ENCODE results near the gene RAD51B. TPM values are rescaled to one million over a fixed set of nuclear protein-coding genes. Genes with fewer than 3 reads are reported as not detected.

The RAD51B gene
- total RNA-seq, 1 experiment from 2014 or later = 14.2 TPM

- no peak for TF ChIP-seq ZNF281 (CRISPR knock-in tag; IDR thresholded peaks at IDR 0.05)
- no peak for TF ChIP-seq ERG (CRISPR knock-in tag; IDR thresholded peaks at IDR 0.05)
- no peak for TF ChIP-seq ZNF317 (CRISPR knock-in tag; IDR thresholded peaks at IDR 0.05; ENCODE audit: borderline replicate concordance, low read depth)
- no peak for TF ChIP-seq USF2 (CRISPR knock-in tag; IDR thresholded peaks at IDR 0.05)
- TF ChIP-seq NR3C1 (CRISPR knock-in tag; conservative IDR thresholded peaks at IDR 0.05; ENCODE audit: low read depth) = no peak
- no peak for TF ChIP-seq NR2C2 (CRISPR knock-in tag; IDR thresholded peaks at IDR 0.05)
- no peak for TF ChIP-seq NFYB (CRISPR knock-in tag; conservative IDR thresholded peaks at IDR 0.05; ENCODE audit: low read depth)
- no peak for TF ChIP-seq ZBTB21 (CRISPR knock-in tag; IDR thresholded peaks at IDR 0.05; ENCODE audit: borderline replicate concordance)
- TF ChIP-seq TEAD4 (CRISPR knock-in tag; IDR thresholded peaks at IDR 0.05) = no peak
- TF ChIP-seq CREB1 (CRISPR knock-in tag; IDR thresholded peaks at IDR 0.05) = no peak
- no peak for TF ChIP-seq E2F1 (CRISPR knock-in tag; IDR thresholded peaks at IDR 0.05)
- TF ChIP-seq JAZF1 (CRISPR knock-in tag; IDR thresholded peaks at IDR 0.05) = no peak
Measured at GRCh38 chr14:68357777-68358176, 538.2 kb downstream of the RAD51B start (continued).

- DNase-seq (ENCODE audit: low spot score) (no peak), ATAC-seq (no peak)
- POLR2A ChIA-PET = interaction anchor here (0.7 kb wide), 1 partner anchor 10 kb away, joined by 3 read pairs; no protein-coding TSS in a partner anchor
- H3K27ac Mint-ChIP-seq = no peak overlapping the region
- H3K4me1 Mint-ChIP-seq = peaks cover 32% of the 10 kb centered on the region
- CTCF ChIA-PET = interaction anchor here (0.7 to 1.0 kb wide), 2 partner anchors 41 to 61 kb away, joined by 3 read pairs; no protein-coding TSS in a partner anchor
- H3K4me3 Mint-ChIP-seq = no peak overlapping the region
- H3K36me3 Mint-ChIP-seq = 0 out of 2 replicates have a peak, but pooled peaks cover 3% of the 10 kb centered on the region
- peaks cover 5% of the 10 kb centered on the region for H3K9me3 Mint-ChIP-seq
- H3K27me3 Mint-ChIP-seq (ENCODE audit: low read depth) = no peaks in the 10 kb centered on the region
- TF ChIP-seq ZBTB21 (CRISPR knock-in tag; IDR thresholded peaks at IDR 0.05; ENCODE audit: borderline replicate concordance) (no peak), NFATC4 (CRISPR knock-in tag; IDR thresholded peaks at IDR 0.05) (no peak), CREB1 (CRISPR knock-in tag; IDR thresholded peaks at IDR 0.05) (no peak), TP53 (CRISPR knock-in tag; IDR thresholded peaks at IDR 0.05) (no peak), ZNF423 (CRISPR knock-in tag; IDR thresholded peaks at IDR 0.05) (no peak), CREM (CRISPR knock-in tag; IDR thresholded peaks at IDR 0.05) (no peak), GABPB1 (CRISPR knock-in tag; IDR thresholded peaks at IDR 0.05) (no peak), RORB (CRISPR knock-in tag; IDR thresholded peaks at IDR 0.05) (no peak), ZBTB43 (CRISPR knock-in tag; IDR thresholded peaks at IDR 0.05) (no peak), IRF1 (CRISPR knock-in tag; IDR thresholded peaks at IDR 0.05) (no peak), FOXP4 (CRISPR knock-in tag; IDR thresholded peaks at IDR 0.05) (no peak), FOXJ3 (CRISPR knock-in tag; IDR thresholded peaks at IDR 0.05; ENCODE audit: borderline replicate concordance) (no peak), GTF2I (CRISPR knock-in tag; conservative IDR thresholded peaks at IDR 0.05) (no peak), AFF4 (CRISPR knock-in tag; IDR thresholded peaks at IDR 0.05; ENCODE audit: borderline replicate concordance) (no peak)
Measured at GRCh38 chr14:68358500-68358899, 538.9 kb downstream of the RAD51B start.
